ENCODE measurements around the gene SLC22A4.
A peak's percentile ranks its signal among the peaks of the same experiment; 100 is the strongest.

Gene SLC22A4
- total RNA-seq = 0.22 to 1.7 (median 0.77) reads per million in 3 experiments

DNA sequence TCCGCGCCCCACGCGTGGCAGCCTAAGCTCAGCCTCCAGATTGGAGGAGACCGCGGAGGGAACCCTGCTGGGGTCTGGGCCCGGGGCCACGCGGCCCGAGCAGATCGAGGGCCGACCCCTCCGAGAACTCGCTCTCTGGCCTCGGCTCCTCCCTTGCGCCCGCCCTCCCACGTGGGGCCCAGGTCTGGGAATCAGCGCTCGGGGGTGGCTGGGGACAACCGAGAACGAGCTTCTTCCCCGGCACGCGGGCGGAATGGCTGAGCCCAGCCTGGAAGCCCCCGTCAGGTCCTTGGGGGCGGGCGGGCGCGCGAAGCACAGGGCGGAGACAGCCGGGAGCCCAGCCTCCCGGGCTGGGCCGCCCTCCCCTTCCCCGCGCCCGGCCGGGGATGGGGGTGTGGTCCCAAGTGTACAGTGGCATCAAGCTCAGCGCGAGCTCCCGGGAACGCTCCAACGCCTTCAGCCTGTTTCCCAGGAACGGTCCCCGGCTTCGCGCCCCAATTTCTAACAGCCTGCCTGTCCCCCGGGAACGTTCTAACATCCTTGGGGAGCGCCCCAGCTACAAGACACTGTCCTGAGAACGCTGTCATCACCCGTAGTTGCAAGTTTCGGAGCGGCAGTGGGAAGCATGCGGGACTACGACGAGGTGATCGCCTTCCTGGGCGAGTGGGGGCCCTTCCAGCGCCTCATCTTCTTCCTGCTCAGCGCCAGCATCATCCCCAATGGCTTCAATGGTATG is at the start of gene SLC22A4:
Gene SLC22A4 (plus strand): TSS at position 403 of the 736 bp plus-strand sequence. CDS start 223 bp downstream, at position 626.
- DNase-seq = peak; percentile 49

DNA sequence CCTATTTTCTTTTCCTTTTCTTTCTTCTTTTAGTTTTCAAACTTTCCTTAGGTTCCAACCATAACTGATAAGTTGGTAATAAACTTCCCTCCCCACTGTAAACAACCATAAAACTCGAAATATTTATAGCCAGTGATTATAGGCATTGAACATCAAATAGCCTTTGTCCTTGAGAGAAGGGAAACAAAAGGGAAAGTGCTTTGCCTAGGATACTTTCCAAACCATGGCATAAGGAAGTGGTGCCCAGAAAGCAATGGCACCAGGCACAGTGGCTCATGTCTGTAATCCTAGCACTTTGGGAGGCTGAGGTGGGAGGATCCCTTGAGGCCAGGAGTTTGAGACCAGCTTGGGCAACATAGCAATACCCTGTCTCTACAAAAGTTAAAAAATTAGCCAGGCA is 48.6 kb upstream of the SLC22A4 start:
- DNase-seq = no peak

DNA sequence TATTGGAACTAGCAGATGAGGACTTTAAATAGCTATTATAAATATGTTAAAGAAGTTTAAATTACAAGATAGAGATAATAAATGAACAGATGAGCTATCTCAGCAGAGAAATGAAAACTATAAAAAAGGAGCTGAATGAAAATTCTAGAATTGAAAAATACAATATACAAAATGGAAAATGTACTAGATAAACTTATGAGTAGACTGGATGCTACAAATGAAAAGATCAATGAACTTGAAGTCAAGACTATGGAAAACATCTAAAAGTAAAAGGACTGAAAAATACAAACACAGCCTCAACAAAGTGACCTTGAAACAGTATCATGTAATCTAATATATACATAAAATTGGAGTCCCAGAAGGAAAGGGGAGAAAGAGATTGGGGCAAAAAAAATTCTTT is 47.4 kb upstream of the SLC22A4 start:
- no peak for DNase-seq

DNA sequence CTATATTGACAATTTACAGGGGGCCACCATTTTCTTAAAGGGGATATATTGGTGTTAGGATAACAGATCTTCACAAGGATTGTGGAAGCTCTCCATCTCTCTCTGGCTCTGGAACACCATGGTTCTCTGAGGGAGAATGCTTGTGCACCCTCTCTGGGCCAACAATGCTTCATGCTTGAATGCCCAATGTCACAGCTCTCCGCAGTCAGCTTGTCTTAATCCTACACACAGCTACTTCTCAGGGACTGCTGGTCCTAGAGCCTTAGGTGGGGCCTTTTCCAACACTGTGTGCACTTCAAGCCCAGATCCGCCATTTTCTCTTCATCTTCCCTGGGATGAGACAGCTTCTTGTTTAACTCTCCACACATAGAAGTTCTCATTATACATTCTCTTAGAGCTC is 43.6 kb upstream of the SLC22A4 start:
- no peak for DNase-seq

DNA sequence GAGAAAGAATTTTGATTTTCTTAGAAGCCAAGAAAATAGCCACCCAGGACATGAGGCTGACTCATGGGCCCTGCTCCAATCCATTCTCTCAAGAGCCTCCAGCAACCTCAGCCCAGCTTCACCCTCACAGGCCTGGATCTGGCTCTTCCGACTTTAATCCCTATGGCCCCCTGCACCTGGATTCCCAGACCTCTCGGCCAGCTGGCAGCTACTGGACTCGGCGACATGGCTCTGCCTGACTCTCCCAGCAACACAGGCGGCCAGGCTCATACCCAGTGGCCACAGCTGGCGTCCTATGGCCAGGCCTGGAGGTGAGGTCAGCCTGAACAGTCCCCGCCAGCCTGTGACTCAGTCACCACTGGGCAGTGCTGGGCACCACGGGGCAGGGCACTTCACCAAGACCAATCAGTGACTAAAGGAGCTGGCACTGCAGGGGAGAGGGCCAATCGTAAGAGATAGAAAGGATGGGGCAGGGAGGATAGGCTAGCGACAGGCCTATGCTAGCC is 42.9 kb upstream of the SLC22A4 start:
- DNase-seq = no peak

DNA sequence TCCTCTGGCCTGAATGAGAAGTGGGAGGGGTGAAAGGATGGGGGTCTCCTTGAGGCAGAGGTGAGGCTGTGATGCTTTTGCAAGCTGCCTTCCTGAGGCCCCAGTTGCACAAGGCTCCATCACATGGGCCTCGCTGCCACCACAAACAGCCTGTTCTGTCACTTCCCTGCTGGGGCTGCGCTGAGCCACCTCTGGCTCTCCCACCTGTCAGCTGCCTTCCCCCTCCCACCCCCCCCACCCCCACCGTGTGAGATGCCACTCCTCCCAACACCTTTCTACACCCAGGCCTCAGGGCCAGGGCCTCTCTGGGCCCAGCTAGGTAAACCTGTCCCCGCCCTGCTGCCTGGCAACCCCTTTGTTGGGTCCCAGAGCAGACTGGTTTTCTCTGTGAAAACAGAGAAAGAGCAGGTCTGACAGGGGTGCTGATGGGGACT is 41.2 kb upstream of the SLC22A4 start:
- DNase-seq = no peak

DNA sequence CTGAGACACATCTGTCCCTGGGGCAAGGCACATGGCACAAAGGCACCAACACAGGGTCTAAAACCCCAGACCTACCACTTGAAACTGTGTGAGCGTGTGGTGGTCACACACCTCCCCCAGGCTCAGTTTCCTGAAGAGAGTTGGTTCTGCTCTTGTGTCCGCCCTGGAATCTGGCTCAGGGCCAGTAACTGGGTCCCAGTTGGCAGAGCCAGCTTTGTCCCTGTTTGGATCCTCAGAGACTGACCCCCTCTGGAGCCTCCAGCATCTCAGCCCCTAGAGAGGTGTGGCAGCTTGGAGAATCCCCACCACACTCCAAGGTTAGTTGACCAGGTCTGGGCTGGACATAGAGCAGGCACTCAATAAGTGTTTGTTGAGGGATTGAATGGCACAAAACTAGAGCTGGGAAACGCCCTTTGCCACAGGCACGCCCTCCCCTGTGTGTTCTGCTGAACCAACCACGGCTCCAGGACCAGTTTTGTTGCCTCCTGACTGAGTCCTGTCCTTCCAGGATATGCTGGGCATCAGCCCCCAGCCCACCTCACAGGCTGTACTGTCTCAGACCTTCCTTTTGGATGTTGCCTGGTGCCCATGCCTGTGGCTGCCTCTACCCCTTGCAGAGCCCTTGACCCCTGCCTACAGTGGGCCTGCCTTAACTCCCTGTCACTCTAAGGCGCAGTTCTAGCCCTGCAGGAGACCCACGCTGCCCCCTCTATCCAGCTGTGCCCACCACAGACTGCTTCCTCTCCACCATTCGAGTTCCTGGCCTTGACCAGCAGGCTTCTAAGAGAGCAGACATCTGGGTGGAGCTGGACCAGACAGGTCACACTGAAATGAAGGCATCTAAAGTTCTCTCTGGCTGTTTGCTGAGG is 40.5 kb upstream of the SLC22A4 start:
- DNase-seq = no peak

DNA sequence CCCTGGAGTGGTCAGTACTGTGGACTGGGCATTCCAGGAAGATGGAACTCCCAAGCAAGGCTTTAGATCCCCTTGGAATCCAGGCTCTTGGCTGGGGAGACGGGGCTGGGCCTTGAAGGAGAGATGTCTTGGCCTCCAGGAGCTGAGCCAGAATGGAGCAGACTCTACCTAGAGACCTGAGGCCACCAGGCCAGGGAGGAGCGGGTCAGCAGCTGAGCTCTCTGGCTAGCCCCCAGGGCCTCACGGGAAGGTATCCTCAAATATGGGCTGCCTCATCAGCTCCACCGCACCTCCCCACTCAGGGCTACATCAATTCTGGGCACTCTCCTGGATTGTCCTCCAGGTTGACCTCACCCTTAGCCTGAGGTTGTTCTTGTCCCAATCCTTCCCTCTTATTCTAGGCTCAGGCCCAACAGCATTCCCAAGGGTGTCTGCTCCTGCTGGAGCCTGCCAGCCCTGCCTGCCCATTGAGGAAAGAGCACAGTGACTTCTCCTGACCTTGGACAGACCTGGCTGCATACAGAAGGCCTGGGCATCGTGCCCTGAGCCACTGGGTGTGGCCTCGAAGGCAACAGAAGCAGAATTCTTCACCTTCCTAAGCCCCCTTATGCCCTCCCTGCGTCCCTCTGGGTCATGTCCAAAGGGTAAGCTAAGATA is 39.7 kb upstream of the SLC22A4 start:
- no peak for DNase-seq

DNA sequence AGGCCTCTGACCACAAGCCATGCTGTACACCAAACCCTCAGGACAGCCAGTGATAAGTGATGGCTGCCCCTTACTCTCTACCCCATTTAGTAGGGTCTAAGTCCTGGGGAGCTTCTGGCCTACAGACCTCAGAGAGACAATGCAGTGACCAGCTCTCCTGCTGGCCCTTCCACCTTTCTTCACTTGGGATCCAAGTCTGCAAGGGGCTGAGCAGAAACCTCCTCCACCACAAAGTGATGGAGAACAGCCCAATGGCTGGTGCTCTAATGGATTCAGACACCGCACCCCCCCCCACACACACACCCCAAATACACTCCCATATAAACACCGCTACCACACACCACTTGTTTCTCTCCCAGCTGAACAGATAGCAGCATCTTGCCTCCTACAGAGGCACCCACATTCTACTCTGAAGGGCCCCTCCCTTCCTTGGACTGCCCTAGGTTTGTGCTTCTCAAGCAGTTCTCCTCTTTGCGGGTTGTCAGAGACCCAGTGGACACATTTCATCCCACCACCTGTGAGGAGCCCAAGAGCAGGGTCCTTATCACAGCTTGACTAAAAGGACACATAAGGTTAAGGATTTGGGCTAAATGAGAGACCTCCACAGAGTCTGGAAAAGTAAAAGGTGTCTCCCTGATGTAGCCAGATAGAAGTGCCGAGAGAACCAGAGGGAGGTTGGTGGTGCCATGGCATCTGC is 38.0 kb upstream of the SLC22A4 start:
- DNase-seq = no peak

DNA sequence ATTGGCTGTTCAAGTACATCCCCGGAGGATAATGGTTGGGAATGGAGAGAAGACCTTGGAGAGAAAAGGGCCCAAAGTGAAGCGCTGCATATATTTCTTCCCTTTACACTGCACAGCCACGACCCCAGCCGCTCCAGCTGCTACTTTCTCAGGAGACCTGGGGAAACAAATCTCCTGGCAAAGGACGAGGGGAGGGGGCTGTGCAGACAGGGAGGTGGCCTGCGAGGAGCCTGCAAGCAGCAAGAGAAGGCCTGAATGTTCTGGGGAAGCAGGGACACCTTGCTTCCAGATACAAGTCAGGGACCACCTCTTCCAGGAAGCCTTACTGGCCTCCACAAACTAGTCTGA is 37.4 kb upstream of the SLC22A4 start:
- no peak for DNase-seq

DNA sequence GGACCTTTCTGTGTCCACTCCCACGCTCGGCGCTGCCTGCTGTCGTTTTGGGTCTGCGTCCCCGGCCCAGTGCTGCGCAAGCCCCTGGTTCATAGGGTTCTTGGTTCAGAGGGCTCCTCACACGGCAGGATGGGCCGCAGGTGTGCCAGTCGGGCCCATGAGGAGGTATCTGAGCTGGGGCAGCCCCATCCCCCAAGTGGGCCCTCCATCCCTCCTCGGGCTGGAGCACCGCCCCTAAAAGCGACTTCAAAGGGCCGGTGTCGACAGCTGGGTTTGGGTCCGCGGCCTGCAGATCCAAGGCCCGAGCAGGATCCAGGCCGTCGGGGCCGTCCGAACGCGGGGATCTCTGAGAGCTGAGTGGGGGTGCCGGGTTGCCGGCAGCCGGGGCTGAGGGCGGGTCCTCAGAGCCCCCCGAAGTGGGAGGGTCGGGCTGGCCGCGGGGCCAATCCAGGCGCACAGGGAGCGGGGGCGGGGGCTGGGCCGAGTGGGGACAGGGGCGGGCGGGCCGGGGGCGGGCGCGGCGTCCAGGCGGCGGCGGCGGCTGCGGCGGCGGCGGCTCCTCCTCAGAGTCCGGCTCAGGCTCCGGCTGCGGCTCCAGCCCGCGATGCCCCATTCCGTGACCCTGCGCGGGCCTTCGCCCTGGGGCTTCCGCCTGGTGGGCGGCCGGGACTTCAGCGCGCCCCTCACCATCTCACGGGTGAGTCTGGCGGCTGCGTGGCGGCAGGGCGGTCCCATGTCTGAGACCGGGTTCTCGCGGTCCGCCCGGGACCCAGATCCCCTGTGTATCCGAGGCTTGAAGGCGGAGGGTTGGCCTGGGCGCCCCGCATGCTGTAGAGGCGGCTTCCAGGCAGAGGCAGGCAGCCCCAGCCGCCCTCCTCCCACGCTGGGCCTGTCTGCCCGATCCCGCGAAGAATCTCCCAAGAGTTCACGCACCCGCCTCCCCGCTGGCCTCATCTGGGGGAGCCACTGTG is 36.8 kb upstream of the SLC22A4 start, which contains the start of gene PDLIM4:
Gene PDLIM4 (plus strand): TSS at position 566 of the 971 bp plus-strand sequence. CDS start 39 bp downstream, at position 605.
- no peak for DNase-seq

DNA sequence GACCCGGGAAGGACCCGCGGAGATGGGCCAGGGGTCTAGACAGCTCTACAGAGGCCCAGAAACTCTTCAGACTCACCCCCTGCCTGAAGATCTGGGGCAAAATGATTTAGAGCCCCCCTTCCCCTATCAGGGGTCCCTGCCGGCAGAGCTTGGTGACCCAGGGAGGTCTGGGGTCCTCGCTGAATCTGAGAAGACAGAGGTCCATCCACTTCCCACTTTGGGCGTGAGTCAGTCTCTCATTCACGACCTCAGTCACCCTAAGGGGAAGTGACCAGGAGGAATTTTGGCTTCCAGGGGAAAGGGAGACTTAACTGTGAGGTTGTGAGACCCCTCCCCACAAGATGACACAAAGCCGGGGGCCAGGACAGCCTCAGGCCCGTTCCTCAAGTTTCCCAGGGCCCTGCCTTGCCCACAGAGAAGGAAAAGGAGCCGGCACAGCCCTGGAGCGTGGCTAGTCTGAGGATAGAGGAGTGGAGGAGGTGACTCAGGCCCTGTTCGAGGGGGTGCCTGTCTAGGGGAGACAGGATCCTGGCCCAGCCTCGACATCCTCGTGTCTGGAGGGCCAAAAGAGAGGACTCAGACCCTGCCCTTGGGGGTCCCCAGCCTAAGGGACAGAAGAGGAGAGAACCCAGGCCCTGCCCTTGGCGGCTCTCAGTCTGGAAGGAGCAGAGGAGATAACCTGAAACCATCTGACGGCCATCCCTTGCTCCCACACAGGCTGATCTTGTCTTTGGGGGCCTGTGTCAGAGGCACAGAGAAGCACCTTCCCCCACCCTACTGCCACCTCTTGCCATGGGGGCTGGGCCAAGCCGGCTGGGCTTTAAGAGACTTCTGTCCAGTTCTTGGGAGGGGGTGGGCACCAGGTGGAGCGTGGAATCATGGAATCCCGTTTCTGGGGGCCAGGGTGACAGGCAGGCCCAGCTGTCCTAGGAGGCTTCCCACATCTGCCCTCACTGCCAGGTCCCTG is 35.8 kb upstream of the SLC22A4 start:
- DNase-seq = no peak

DNA sequence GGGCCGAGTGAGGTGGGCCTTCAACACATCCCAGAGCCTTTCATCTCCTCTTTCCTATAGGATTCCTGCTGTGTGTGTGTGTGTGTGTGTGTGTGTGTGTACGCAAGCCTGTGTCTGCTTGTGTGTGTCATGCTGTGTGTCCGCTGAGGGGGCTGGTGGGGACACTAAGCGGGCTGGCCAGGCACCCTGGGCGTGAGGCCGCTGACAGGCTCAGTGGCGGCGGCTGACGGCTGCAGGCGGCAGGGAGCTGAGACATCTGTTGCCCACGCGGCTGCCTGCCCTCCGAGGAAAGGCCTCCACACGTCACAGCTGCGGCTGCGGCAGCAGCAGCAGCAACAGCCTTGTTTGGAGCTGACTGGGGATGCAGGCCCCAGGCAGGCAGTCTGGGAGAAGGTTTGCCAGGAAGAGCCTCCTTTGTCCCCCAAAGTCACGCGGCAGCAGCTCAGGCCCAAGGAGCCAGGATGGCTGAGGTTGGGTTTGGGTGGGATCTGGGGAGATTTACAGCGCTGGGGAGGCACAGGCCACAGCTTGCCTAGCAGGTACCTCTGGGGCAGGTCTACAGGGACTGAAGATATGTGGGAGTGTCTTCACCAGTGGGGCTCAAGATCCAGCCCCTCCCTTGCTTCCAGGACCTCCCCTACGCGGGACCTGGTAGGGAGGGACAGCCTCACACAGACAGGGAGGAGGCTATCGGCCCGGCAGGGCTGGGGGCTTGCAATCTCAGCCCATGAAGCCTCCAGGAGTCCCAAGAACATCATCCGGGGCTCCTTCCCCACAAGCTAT is 34.9 kb upstream of the SLC22A4 start:
- DNase-seq = no peak

DNA sequence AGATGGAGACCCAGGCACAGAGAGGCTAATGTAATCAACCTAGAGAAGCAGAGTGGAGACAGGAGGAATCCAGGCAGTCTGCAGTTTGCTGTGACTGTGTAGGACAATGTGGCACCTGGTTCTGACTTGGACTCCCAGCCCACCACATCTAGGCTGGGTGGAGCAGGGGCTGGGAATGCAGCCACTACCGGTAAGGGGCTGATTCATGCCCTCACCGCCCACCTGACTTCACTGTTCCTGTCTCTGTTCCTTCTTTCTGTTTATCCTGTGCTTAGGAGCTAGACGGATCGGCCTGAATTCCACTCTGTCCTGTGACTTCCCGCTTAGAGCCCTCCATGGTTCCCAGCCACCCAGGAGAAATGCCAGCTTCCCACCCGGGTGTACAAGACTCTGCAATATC is 34.1 kb upstream of the SLC22A4 start:
- no peak for DNase-seq

DNA sequence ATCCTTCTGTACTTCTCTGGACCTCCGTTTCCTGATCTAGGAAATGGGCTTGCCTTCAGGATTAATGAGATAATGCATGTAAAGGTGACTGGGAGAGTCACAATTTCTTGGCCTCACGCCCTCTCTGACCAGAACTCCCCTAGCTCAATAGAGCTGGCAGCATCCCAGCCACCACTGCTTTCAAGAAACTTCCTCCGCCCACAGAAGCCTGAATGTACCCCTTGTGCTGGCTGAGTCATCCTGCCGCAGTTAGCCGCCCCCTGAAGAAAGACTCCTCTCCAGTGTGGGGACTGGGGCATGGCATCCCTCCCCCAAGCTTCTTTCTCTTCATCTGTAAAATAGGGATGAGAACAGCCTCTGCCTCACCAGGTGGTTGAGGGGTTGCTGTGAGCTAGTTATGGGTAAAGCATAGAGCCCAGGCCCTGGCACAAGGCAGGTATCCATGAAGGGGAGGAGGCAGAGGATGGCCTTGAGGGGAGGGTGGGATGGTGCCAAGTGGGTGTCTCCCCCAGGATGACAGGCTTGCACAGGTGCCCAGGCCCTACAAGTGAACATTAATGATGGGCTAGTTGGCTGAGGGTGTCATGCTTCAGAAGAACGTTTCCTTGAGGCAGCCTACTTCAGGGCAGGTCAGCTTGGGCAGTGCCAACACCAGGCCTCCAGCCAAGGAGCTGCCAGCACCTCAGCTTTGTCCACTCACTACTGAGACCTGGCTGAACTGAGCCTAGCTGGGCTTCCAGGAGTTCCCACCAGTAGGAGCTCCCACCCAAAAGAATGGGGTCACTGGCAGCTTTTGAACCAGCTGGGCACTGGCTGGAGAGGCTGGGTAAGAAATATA is 33.3 kb upstream of the SLC22A4 start:
- DNase-seq = no peak

DNA sequence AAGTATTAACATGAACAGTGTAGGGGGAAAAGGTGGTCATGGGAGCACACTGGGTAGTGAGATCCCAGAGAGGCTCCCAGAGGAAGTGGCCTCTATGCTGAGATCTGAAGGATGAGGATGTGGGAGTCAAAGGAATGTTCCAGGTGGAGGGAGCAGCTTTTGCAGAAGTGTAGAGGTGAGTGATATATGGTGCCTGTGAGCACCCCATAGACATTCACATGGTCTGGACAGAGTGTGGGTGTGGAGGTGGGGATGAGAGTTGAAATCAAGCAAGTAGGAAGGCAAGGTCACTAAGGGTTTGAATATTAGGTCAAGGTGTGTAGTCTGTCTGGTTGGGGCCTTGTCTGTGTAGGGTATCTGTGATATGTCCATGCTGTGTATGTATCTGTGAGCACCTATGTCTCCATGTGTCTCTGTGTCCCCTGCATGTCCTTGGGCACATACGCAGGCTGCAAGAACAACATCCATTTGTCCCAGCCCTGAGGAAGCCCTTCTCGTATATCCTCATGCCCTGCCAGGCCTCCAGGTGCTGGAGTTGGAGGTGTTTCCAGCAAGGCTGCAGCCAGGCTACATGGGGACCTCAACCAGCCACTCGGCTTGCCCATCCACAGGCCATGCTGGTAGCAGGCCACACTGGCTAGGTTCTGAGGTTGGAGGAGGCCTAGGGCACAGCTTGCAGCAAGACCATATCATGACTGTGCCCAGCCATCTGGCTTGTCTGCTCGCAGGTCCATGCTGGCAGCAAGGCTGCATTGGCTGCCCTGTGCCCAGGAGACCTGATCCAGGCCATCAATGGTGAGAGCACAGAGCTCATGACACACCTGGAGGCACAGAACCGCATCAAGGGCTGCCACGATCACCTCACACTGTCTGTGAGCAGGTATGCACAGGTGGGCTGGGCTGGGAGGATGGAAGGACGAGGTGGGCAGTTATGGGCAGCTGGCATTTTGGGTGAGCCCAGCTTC is 32.0 kb upstream of the SLC22A4 start:
- no peak for DNase-seq
